ENCODE results near the gene METAP1D. TPM values are rescaled to one million over a fixed set of nuclear protein-coding genes. Genes with fewer than 3 reads are reported as not detected.
A peak's percentile ranks its signal among the peaks of the same experiment; 100 is the strongest.
"Not testable (repeated sequence)": the region's sequence is repeated elsewhere in the genome, so short reads cannot be mapped to it uniquely, and the experiment has no call there.

METAP1D gene
- 3.5 TPM for total RNA-seq

- peak; percentile 97 for ATAC-seq
Measured at GRCh38 chr2:171999604-172000469, at the start of gene METAP1D. Gene METAP1D, plus strand, starts transcription at chr2:171999953. Its CDS starts 17 bp downstream, at chr2:171999970.

- no peak for ATAC-seq
Measured at GRCh38 chr2:171952276-171952675, 47.5 kb upstream of the METAP1D start.

GRCh38 chr2:171952748-171953147 lies 47.0 kb upstream of the METAP1D start:
- no peak for ATAC-seq

GRCh38 chr2:171956135-171956825 lies 43.5 kb upstream of the METAP1D start:
- ATAC-seq: no peak

GRCh38 chr2:171957061-171957460 lies 42.7 kb upstream of the METAP1D start:
- ATAC-seq: no peak

GRCh38 chr2:171958475-171958874 lies 41.3 kb upstream of the METAP1D start:
- ATAC-seq: no peak

- ATAC-seq: no peak
Measured at GRCh38 chr2:171959998-171960397, 39.8 kb upstream of the METAP1D start.

- ATAC-seq: no peak
Measured at GRCh38 chr2:171960570-171960969, 39.2 kb upstream of the METAP1D start.

- ATAC-seq: no peak
Measured at GRCh38 chr2:171963198-171963597, 36.6 kb upstream of the METAP1D start.

- ATAC-seq: no peak
Measured at GRCh38 chr2:171964308-171964707, 35.4 kb upstream of the METAP1D start.

GRCh38 chr2:171965238-171965637 lies 34.5 kb upstream of the METAP1D start:
- ATAC-seq: no peak

- ATAC-seq: no peak
Measured at GRCh38 chr2:171965661-171966060, 34.1 kb upstream of the METAP1D start.

- no peak for ATAC-seq
Measured at GRCh38 chr2:171966235-171966634, 33.5 kb upstream of the METAP1D start.

GRCh38 chr2:171966688-171967087 lies 33.1 kb upstream of the METAP1D start:
- no peak for ATAC-seq

- no peak for ATAC-seq
Measured at GRCh38 chr2:171968509-171968908, 31.2 kb upstream of the METAP1D start.

- no peak for ATAC-seq
Measured at GRCh38 chr2:171972329-171972982, 27.3 kb upstream of the METAP1D start.

- ATAC-seq: no peak
Measured at GRCh38 chr2:171979103-171979502, 20.6 kb upstream of the METAP1D start.

GRCh38 chr2:171983924-171984323 lies 15.8 kb upstream of the METAP1D start:
- not testable (repeated sequence) for ATAC-seq

- ATAC-seq: no peak
Measured at GRCh38 chr2:171985076-171985475, 14.7 kb upstream of the METAP1D start.

GRCh38 chr2:171986778-171987177 lies 13.0 kb upstream of the METAP1D start:
- ATAC-seq: no peak

GRCh38 chr2:171991027-171991426 lies 8.7 kb upstream of the METAP1D start:
- ATAC-seq: no peak

GRCh38 chr2:171995586-171995985 lies 4.2 kb upstream of the METAP1D start:
- ATAC-seq: no peak

- no peak for ATAC-seq
Measured at GRCh38 chr2:171996021-171996420, 3.7 kb upstream of the METAP1D start.
